Endothelial cell of umbilical vein (primary cell): ENCODE results near the gene NCK2. TPM values are rescaled to one million over a fixed set of nuclear protein-coding genes. Genes with fewer than 3 reads are reported as not detected.

Source experiments
- BruUV-seq: library from RNA; stranded (reverse); fragments of 400-500 nt; replicated peaks from 2 replicates; lab custom pipeline; 2021; lab: Mats Ljungman, UMichigan
- CTCF ChIA-PET: fragments of 300-600, 350-600 bp; sonication (Branson Sonifier 250); formaldehyde crosslinking; loops from one replicate; lab custom pipeline; 2021; ENCODE audit warnings: antibody characterized with exemption, inconsistent platforms; lab: Charles Lee
- POLR2A ChIA-PET: fragments of 300-600, 350-600 bp; sonication (Branson Sonifier 250); formaldehyde crosslinking; loops from one replicate; lab custom pipeline; 2021; ENCODE audit warnings: antibody characterized with exemption, inconsistent platforms; lab: Charles Lee
- DNase-seq: peaks from one replicate; pipeline ENCODE4 v3.0.0-alpha.2; 2011; ENCODE audit warnings: low read depth, low spot score
- FAIRE-seq: peaks from 2 replicates; lab custom pipeline; 2011; peaks lifted over from hg19 to GRCh38; lab: Jason Lieb, UNC
- H2AFZ ChIP-seq: 2 replicates; pipeline ENCODE4 v1.6.0; 2012; ENCODE audit warnings: low read depth, low read length, control low read depth, inconsistent platforms
- H3K27ac ChIP-seq: 2 replicates; pipeline ENCODE4 v1.5.1; 2011; ENCODE audit warnings: low read depth, mild to moderate bottlenecking, control low read depth, low read length, moderate library complexity; ENCODE audit not compliant: insufficient read depth
- H3K27me3 ChIP-seq, 2 experiments: 2 replicates each; pipeline versions ENCODE4 v1.6.0 to v1.6.1; 2011; ENCODE audit warnings: low read length in 2 of 2, mixed read lengths in 1 of 2; ENCODE audit not compliant: control insufficient read depth in 2 of 2, insufficient read depth in 2 of 2
- H3K36me3 ChIP-seq, 2 experiments: 2 replicates in 1 of 2; 3 replicates in 1 of 2; pipeline ENCODE4 v1.5.1; 2011; ENCODE audit warnings: low read length in 2 of 2, mild to moderate bottlenecking in 1 of 2, moderate library complexity in 1 of 2; ENCODE audit not compliant: control insufficient read depth in 2 of 2, insufficient read depth in 2 of 2; ENCODE audit errors: extremely low read depth in 1 of 2
- H3K4me1 ChIP-seq: 3 replicates; pipeline ENCODE4 v1.5.1; 2011; ENCODE audit warnings: mild to moderate bottlenecking, low read length; ENCODE audit not compliant: control insufficient read depth, insufficient read depth; ENCODE audit errors: extremely low read depth
- H3K4me2 ChIP-seq: 2 replicates; pipeline ENCODE4 v1.6.1; 2011; ENCODE audit warnings: low read length, control low read depth, mixed read lengths; ENCODE audit not compliant: insufficient read depth
- H3K4me3 ChIP-seq, 3 experiments: fragments of 200-600 bp in 1 of 3; sonication (generic), shearing (Covaris generic) in 1 of 3; replicated peaks in 1 of 3; 2 replicates each; pipeline ENCODE4 v1.5.1; 2011 to 2016; ENCODE audit warnings: control low read depth in 3 of 3, low read length in 3 of 3, mild to moderate bottlenecking in 2 of 3, inconsistent platforms in 1 of 3, low read depth in 1 of 3, moderate library complexity in 1 of 3; ENCODE audit not compliant: insufficient read depth in 1 of 3
- H3K79me2 ChIP-seq: 2 replicates; pipeline ENCODE4 v1.6.0; 2012; ENCODE audit warnings: low read length, inconsistent platforms; ENCODE audit not compliant: control insufficient read depth, insufficient read depth
- H3K9ac ChIP-seq: replicated peaks from 2 replicates; pipeline ENCODE3; 2011; ENCODE audit warnings: low read length, control low read depth; ENCODE audit not compliant: insufficient read depth; ENCODE audit errors: extremely low read depth
- H3K9me1 ChIP-seq: replicated peaks from 3 replicates; pipeline ENCODE4 v1.6.0; 2011; ENCODE audit warnings: mild to moderate bottlenecking, low read length; ENCODE audit not compliant: control insufficient read depth, insufficient read depth; ENCODE audit errors: extremely low read depth
- H3K9me3 ChIP-seq: replicated peaks from 2 replicates; pipeline ENCODE4 v1.5.1; 2012; ENCODE audit warnings: low read length, inconsistent platforms; ENCODE audit not compliant: control insufficient read depth, insufficient read depth
- H4K20me1 ChIP-seq: replicated peaks from 2 replicates; pipeline ENCODE3; 2011; ENCODE audit warnings: mild to moderate bottlenecking, low read length; ENCODE audit not compliant: control insufficient read depth, insufficient read depth; ENCODE audit errors: extremely low read depth
- CTCF ChIP-seq, 2 donors: IDR thresholded peaks; 1 replicate in 1 of 2; 2 replicates in 1 of 2; pipeline ENCODE4 v1.5.1; 2011; ENCODE audit warnings: low read length in 2 of 2, mild to moderate bottlenecking in 2 of 2, moderate library complexity in 2 of 2, control low read depth in 1 of 2, inconsistent platforms in 1 of 2, low read depth in 1 of 2; ENCODE audit not compliant: insufficient read depth in 1 of 2; ENCODE audit errors: extremely low read depth in 1 of 2
- EZH2 ChIP-seq: IDR thresholded peaks from 2 replicates; pipeline ENCODE4 v1.6.1; 2012; ENCODE audit warnings: borderline replicate concordance, low read depth, mild to moderate bottlenecking, moderate library complexity, low read length, inconsistent platforms; ENCODE audit not compliant: severe bottlenecking
- FOS ChIP-seq: IDR thresholded peaks from 2 replicates; pipeline ENCODE4 v1.6.1; 2011; ENCODE audit warnings: mild to moderate bottlenecking, low read length, moderate library complexity, borderline replicate concordance; ENCODE audit not compliant: insufficient read depth
- GATA2 ChIP-seq: IDR thresholded peaks from 2 replicates; pipeline ENCODE4 v1.7.0; 2011; ENCODE audit warnings: low read depth, mild to moderate bottlenecking, moderate library complexity, mixed read lengths, low read length; ENCODE audit not compliant: insufficient read length, insufficient read depth
- JUN ChIP-seq: IDR thresholded peaks from 2 replicates; pipeline ENCODE4 v1.6.1; 2011; ENCODE audit warnings: borderline replicate concordance, low read depth; ENCODE audit not compliant: insufficient read length, insufficient read depth
- MAX ChIP-seq: IDR thresholded peaks from 2 replicates; pipeline ENCODE4 v1.6.1; 2011; ENCODE audit not compliant: insufficient read depth, insufficient read length
- MYC ChIP-seq: IDR thresholded peaks from one replicate; pipeline ENCODE4 v1.6.1; 2011; ENCODE audit warnings: mild to moderate bottlenecking, low read depth, low read length
- POLR2A ChIP-seq: IDR thresholded peaks from 2 replicates; pipeline ENCODE4 v1.6.1; 2012; ENCODE audit warnings: low read depth, mild to moderate bottlenecking, control low read depth, low read length
- POLR2AphosphoS5 ChIP-seq: IDR thresholded peaks from 2 replicates; pipeline ENCODE4 v1.6.1; 2012; ENCODE audit warnings: low read depth, mild to moderate bottlenecking, control low read depth, low read length, moderate library complexity; ENCODE audit not compliant: insufficient read depth
- dilution Hi-C: fragments of 300-500 bp; cut with MboI; formaldehyde crosslinking; loops from one replicate; pipeline ENCODE4 v1.15.0; 2019; ENCODE audit warnings: low sequenced_read_pairs; ENCODE audit not compliant: extremely low pct_ligation_motif_present
- intact Hi-C: fragments of 100-400 bp; cut with micrococcal nuclease; formaldehyde crosslinking; loops from one replicate; pipeline ENCODE4 v1.10.0; 2022
- polyA plus RNA-seq, 4 experiments: library from polyadenylated mRNA; depleted of rRNA in 3 of 4; stranded (reverse) in 3 of 4; unstranded in 1 of 4; fragments of >200 nt; gene quantifications; 2 replicates each; pipeline versions ENCODE4 v1.2.1 to v1.2.3, GENCODE V29; 2011 to 2012; ENCODE audit warnings: missing spikeins in 1 of 4
- total RNA-seq: library from RNA; stranded (reverse); gene quantifications from 2 replicates; pipeline ENCODE4 v1.2.3, GENCODE V29; 2021

The NCK2 gene
- total and polyA plus RNA-seq, 2 donors (not counting 3 experiments of a cell fraction or from before 2014, with no cell fraction given): 23.8 to 39.1 TPM

- H3K4me1 ChIP-seq: no peaks in the 10 kb centered on the region
- no peaks in the 10 kb centered on the region for H3K36me3 ChIP-seq
- ChIA-PET CTCF (no interaction called here), POLR2A (no interaction called here)
- no peak for FAIRE-seq
- no peak overlapping the region for H3K4me3 ChIP-seq
- H3K27me3 ChIP-seq: no peaks in the 10 kb centered on the region
- no peak overlapping the region for H3K27ac ChIP-seq
- DNase-seq: no peak
- H3K4me2 ChIP-seq: no peak overlapping the region
- peaks cover 24% of the 10 kb centered on the region for H3K79me2 ChIP-seq
- TF ChIP-seq JUN (no peak), MAX (no peak), GATA2 (no peak), POLR2AphosphoS5 (no peak), FOS (no peak), MYC (no peak), CTCF (IDR thresholded peaks at IDR 0.05; ENCODE audit: extremely low read depth in 1 of 2, insufficient read depth in 1 of 2, low read depth in 1 of 2, low read length in 2 of 2) (no peak), EZH2 (no peak), POLR2A (no peak)
- peaks cover 6% of the 10 kb centered on the region for H4K20me1 ChIP-seq
- H2AFZ ChIP-seq: no peak overlapping the region
- intact Hi-C loops (no loop called here), dilution Hi-C loops (no loop called here)
- no peaks in the 10 kb centered on the region for H3K9me1 ChIP-seq
- H3K9ac ChIP-seq: no peak overlapping the region
- no peaks in the 10 kb centered on the region for H3K9me3 ChIP-seq
- no TSS peak for BruUV-seq
Observed at GRCh38 chr2:105827351-105828096, 82.8 kb downstream of the NCK2 start.
